Cardiac muscle cell (in vitro differentiated cells and primary cell): ENCODE measurements around the gene MCM6. TPM values are rescaled to one million over a fixed set of nuclear protein-coding genes. Genes with fewer than 3 reads are reported as not detected.
A peak's percentile ranks its signal among the peaks of the same experiment; 100 is the strongest.
"Not testable (repeated sequence)": the region's sequence is repeated elsewhere in the genome, so short reads cannot be mapped to it uniquely, and the experiment has no call there.

Source experiments
- DNase-seq, 2 donors: peaks; one replicate each; pipeline versions ENCODE4 v3.0.0 to v3.0.0-alpha.2; 2010 to 2017; ENCODE audit warnings: low read depth in 1 of 2, low spot score in 1 of 2
- H3K27ac ChIP-seq: fragments of 200-600 bp; sonication (generic); 2 replicates; pipeline ENCODE4 v1.5.1; 2016
- H3K27me3 ChIP-seq: fragments of 200-600 bp; sonication (generic); 2 replicates; pipeline ENCODE4 v1.6.0; 2016; ENCODE audit warnings: control low read depth
- H3K36me3 ChIP-seq: fragments of 200-600 bp; sonication (generic); 2 replicates; pipeline ENCODE4 v1.5.1; 2016; ENCODE audit warnings: control low read depth
- H3K4me1 ChIP-seq: fragments of 200-600 bp; sonication (generic); 2 replicates; pipeline ENCODE4 v1.8.1; 2017; ENCODE audit warnings: low read depth, mild to moderate bottlenecking, mixed run types
- H3K4me3 ChIP-seq: fragments of 200-600 bp; sonication (generic); 2 replicates; pipeline ENCODE4 v1.5.1; 2016; ENCODE audit warnings: mild to moderate bottlenecking
- H3K9me3 ChIP-seq: fragments of 200-600 bp; sonication (generic); 2 replicates; pipeline ENCODE4 v1.5.1; 2017; ENCODE audit warnings: low read depth, mild to moderate bottlenecking, control low read depth
- polyA plus RNA-seq: library from polyadenylated mRNA; unstranded; fragments of >200 nt; fragmentation: Nextera tagmentation; extraction: Ambion mirVana; gene quantifications from 2 replicates; pipeline ENCODE4 v1.2.1, GENCODE V29; 2016
- total RNA-seq: library from RNA; depleted of rRNA; stranded (reverse); fragments of >200 nt; gene quantifications from 2 replicates; pipeline ENCODE4 v1.2.3, GENCODE V29; 2016
- TF ChIP-seq, protein P1 (sequence below): IDR thresholded peaks from 2 replicates; pipeline ENCODE4 v1.5.1; 2012; ENCODE audit warnings: low read depth, mild to moderate bottlenecking, low read length

The MCM6 gene
- total and polyA plus RNA-seq, 2 experiments from 2014 or later, result 12.8 to 32.0 TPM

DNA sequence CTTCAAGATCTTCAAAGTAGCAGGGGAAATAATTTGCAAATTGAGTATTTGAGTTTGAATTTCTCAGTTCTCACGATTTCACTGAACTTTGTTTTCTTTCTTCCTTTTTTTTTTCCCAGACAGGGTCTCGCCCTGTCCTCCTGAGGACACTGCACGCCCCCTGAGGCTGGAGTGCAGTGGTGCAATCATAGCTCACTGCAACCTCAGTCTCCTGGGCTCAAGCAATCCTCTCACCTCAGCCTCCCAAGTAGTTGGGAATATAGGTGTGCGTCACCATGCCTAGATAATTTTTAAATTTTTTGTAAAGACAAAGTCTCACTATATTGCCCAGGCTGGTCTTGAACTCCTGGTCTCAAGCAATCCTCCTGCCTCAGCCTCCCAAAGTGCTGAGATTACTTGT is 80.6 kb downstream of the MCM6 start:
- not testable (repeated sequence) for H3K9me3 ChIP-seq

GRCh38 chr2:135792401-135793150 is 83.7 kb downstream of the MCM6 start:
- Histone ChIP-seq H3K36me3 (no peaks in the 10 kb centered on the region), H3K4me1 (peaks cover 5% of the 10 kb centered on the region), H3K4me3 (no peak overlapping the region), H3K27me3 (no peaks in the 10 kb centered on the region), H3K27ac (no peak overlapping the region), H3K9me3 (no peaks in the 10 kb centered on the region)
- no peak for DNase-seq
- TF ChIP-seq, protein P1, sequence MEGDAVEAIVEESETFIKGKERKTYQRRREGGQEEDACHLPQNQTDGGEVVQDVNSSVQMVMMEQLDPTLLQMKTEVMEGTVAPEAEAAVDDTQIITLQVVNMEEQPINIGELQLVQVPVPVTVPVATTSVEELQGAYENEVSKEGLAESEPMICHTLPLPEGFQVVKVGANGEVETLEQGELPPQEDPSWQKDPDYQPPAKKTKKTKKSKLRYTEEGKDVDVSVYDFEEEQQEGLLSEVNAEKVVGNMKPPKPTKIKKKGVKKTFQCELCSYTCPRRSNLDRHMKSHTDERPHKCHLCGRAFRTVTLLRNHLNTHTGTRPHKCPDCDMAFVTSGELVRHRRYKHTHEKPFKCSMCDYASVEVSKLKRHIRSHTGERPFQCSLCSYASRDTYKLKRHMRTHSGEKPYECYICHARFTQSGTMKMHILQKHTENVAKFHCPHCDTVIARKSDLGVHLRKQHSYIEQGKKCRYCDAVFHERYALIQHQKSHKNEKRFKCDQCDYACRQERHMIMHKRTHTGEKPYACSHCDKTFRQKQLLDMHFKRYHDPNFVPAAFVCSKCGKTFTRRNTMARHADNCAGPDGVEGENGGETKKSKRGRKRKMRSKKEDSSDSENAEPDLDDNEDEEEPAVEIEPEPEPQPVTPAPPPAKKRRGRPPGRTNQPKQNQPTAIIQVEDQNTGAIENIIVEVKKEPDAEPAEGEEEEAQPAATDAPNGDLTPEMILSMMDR, result no peak

More for the DNA sequence above, 80.6 kb downstream of the MCM6 start:
- not testable (repeated sequence) for H3K4me1 ChIP-seq, H3K27me3 ChIP-seq, DNase-seq, H3K36me3 ChIP-seq, H3K27ac ChIP-seq, H3K4me3 ChIP-seq
- TF ChIP-seq, protein P1, result peak; percentile 5

- no peaks in the 10 kb centered on the region for H3K27me3 ChIP-seq
- TF ChIP-seq, protein P1, result no peak
- peak in 1 of 2 donors; percentile 67 for DNase-seq
These were observed 84.6 kb downstream of the MCM6 start for GRCh38 chr2:135791418-135792190.

GRCh38 chr2:135790423-135790822 is 85.8 kb downstream of the MCM6 start:
- no peaks in the 10 kb centered on the region for H3K9me3 ChIP-seq
- DNase-seq, result no peak
- H3K4me1 ChIP-seq, result peaks cover 5% of the 10 kb centered on the region
- TF ChIP-seq, protein P1, result no peak
- H3K27me3 ChIP-seq, result no peaks in the 10 kb centered on the region
- no peak overlapping the region for H3K27ac ChIP-seq
- no peak overlapping the region for H3K4me3 ChIP-seq
- no peaks in the 10 kb centered on the region for H3K36me3 ChIP-seq

More at GRCh38 chr2:135791418-135792190, 84.6 kb downstream of the MCM6 start:
- Histone ChIP-seq H3K4me3 (no peak overlapping the region), H3K36me3 (no peaks in the 10 kb centered on the region), H3K27ac (no peak overlapping the region), H3K4me1 (peaks cover 5% of the 10 kb centered on the region), H3K9me3 (no peaks in the 10 kb centered on the region)

Other genes with a start within 250 kb of the MCM6 start
- 31.3 and 35.5 TPM in 2 replicates for gene UBXN4, start 134.6 kb downstream of the MCM6 start, total RNA-seq
- gene UBXN4, start 134.6 kb downstream of the MCM6 start, polyA plus RNA-seq, result 193 and 211 TPM in 2 replicates
- gene LCT, start 39.3 kb downstream of the MCM6 start, total RNA-seq, result 0.03 TPM in 1 of 2 replicates, not detected in the other
- 0.10 TPM in 1 of 2 replicates, not detected in the other for gene LCT, start 39.3 kb downstream of the MCM6 start, polyA plus RNA-seq
- gene DARS1, start 109.2 kb upstream of the MCM6 start, total RNA-seq, result 136 and 138 TPM in 2 replicates
- gene DARS1, start 109.2 kb upstream of the MCM6 start, polyA plus RNA-seq, result 182 and 216 TPM in 2 replicates
- gene CXCR4, start 241.7 kb upstream of the MCM6 start, total RNA-seq, result 2.4 and 5.8 TPM in 2 replicates
- gene CXCR4, start 241.7 kb upstream of the MCM6 start, polyA plus RNA-seq, result 1.1 and 5.7 TPM in 2 replicates